K562 (cell line): ENCODE results near the gene CDKN1C. TPM values are rescaled to one million over a fixed set of nuclear protein-coding genes. Genes with fewer than 3 reads are reported as not detected.

Source experiments
- CBFA2T2 ChIP-seq: fragments of 450-650 bp; conservative IDR thresholded peaks from 2 replicates; pipeline ENCODE4 v1.6.1; 2017; ENCODE audit warnings: mild to moderate bottlenecking
- CC2D1A ChIP-seq: fragments of 450-650 bp; IDR thresholded peaks from 2 replicates; pipeline ENCODE4 v1.6.1; 2017; ENCODE audit warnings: mild to moderate bottlenecking
- FOS ChIP-seq: IDR thresholded peaks from 3 replicates; pipeline ENCODE4 v1.6.1; 2011; ENCODE audit not compliant: insufficient read length; ENCODE audit errors: extremely low read depth
- SIN3B ChIP-seq: fragments of 450-650 bp; IDR thresholded peaks from 2 replicates; pipeline ENCODE4 v1.6.1; 2017; ENCODE audit warnings: low read depth, mild to moderate bottlenecking, moderate library complexity
- SIX5 ChIP-seq, 2 experiments: IDR thresholded peaks; 2 replicates each; pipeline ENCODE4 v1.6.1; 2011; ENCODE audit warnings: low read length in 2 of 2, borderline replicate concordance in 1 of 2, low read depth in 1 of 2, mild to moderate bottlenecking in 1 of 2, moderate library complexity in 1 of 2; ENCODE audit not compliant: insufficient read depth in 1 of 2
- SMAD4 ChIP-seq: fragments of 250-450 bp; sonication (Bioruptor Pico); conservative IDR thresholded peaks from 2 replicates; pipeline ENCODE4 v1.8.0; 2021; ENCODE audit warnings: inconsistent platforms, mild to moderate bottlenecking, moderate library complexity
- ZNF263 ChIP-seq: sonication (generic); formaldehyde crosslinking; IDR thresholded peaks from 2 replicates; pipeline ENCODE4 v1.8.0; 2022; ENCODE audit warnings: mild to moderate bottlenecking, missing genetic modification reagents, borderline replicate concordance
- polyA plus RNA-seq, 8 experiments: library from polyadenylated mRNA; depleted of rRNA in 4 of 8; stranded (reverse) in 5 of 8; unstranded in 3 of 8; fragments of >200 nt; fragmentation: Nextera tagmentation in 2 of 8; fragmentation: Illumina TruSeq in 1 of 8; extraction: Ambion mirVana in 2 of 8; extraction: Trizol in 1 of 8; gene quantifications; 2 replicates each; pipeline versions ENCODE4 v1.2.1 to v1.2.3, GENCODE V29; 2011 to 2014; ENCODE audit warnings: inconsistent platforms in 1 of 8, missing spikeins in 1 of 8
- total RNA-seq, 7 experiments: library from RNA; depleted of rRNA in 6 of 7; stranded (reverse); fragments of >200 nt in 6 of 7; fragmentation: Illumina TruSeq in 2 of 7; extraction: Trizol in 2 of 7; gene quantifications; 2 replicates each; pipeline versions ENCODE4 v1.2.1 to v1.2.3, GENCODE V29; 2011 to 2021; ENCODE audit warnings: low replicate concordance in 1 of 7
- TF ChIP-seq, protein P1 (sequence below), 2 experiments: IDR thresholded peaks; 2 replicates each; pipeline ENCODE4 v1.6.1; 2012; ENCODE audit warnings: improper control_type of control experiment in 2 of 2, low read depth in 2 of 2, low read length in 2 of 2, borderline replicate concordance in 1 of 2
- TF ChIP-seq, protein P2 (sequence below): fragments of 450-650 bp; IDR thresholded peaks from 2 replicates; pipeline ENCODE4 v1.6.1; 2016; ENCODE audit warnings: low read depth
- TF ChIP-seq, protein P3 (sequence below): fragments of 450-650 bp; IDR thresholded peaks from one replicate; pipeline ENCODE4 v1.6.1; 2018; ENCODE audit warnings: mild to moderate bottlenecking, moderate library complexity; ENCODE audit not compliant: partially characterized antibody
- TF ChIP-seq, protein P4 (sequence below): fragments of 450-650 bp; formaldehyde crosslinking; IDR thresholded peaks from 2 replicates; pipeline ENCODE4 v1.4.0; 2022; ENCODE audit warnings: missing genetic modification characterization
- TF ChIP-seq, protein P5 (sequence below): sonication (generic); formaldehyde crosslinking; IDR thresholded peaks from 2 replicates; pipeline ENCODE4 v1.5.0; 2020; ENCODE audit warnings: missing genetic modification reagents

Gene CDKN1C
- total and polyA plus RNA-seq, 9 of the 15 experiments (the other 6 are each of a cell fraction or from before 2014, with no cell fraction given), result 2.8 to 21.1 (median 9.3) TPM

DNA sequence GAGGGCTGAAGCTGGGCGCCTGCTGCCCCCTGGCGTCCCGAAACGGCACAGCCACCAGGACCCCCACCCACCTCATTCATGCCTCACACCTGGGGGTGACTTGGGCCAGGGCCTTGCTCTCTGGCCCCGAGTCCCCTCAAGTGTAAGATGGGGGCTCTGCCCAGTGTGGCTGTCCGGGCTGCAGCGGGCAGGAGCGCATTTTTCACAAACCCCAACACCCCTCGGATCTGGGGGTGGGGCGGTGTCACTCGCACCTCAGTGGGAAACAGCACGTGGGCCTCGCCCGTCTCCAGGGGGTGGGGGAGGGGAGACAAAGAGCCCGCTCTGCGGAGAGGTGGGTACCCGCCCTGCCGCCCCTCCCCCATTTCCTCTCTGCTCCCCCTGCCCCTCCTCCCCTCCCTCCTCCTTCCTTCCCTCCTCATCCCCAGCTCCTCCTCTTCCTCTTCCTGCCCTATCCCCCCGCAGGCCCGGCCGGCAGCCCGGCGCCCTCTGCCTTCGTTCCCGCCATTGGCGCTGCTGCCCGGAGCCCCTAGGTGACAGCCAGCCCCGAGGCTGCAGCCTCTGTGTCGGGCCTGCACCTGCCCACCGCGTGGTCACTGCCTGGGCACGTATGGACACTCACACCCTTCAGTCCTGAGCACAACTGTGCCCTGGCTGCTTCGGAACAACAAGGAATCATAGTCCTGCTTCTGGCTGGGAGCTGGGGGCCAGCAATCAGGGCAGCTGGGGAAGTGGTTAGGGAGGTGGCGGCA, 6.8 kb upstream of the CDKN1C start (continued):
- TF ChIP-seq, protein P1, sequence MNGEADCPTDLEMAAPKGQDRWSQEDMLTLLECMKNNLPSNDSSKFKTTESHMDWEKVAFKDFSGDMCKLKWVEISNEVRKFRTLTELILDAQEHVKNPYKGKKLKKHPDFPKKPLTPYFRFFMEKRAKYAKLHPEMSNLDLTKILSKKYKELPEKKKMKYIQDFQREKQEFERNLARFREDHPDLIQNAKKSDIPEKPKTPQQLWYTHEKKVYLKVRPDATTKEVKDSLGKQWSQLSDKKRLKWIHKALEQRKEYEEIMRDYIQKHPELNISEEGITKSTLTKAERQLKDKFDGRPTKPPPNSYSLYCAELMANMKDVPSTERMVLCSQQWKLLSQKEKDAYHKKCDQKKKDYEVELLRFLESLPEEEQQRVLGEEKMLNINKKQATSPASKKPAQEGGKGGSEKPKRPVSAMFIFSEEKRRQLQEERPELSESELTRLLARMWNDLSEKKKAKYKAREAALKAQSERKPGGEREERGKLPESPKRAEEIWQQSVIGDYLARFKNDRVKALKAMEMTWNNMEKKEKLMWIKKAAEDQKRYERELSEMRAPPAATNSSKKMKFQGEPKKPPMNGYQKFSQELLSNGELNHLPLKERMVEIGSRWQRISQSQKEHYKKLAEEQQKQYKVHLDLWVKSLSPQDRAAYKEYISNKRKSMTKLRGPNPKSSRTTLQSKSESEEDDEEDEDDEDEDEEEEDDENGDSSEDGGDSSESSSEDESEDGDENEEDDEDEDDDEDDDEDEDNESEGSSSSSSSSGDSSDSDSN (IDR thresholded peaks at IDR 0.05; ENCODE audit: borderline replicate concordance in 1 of 2, low read depth in 2 of 2, low read length in 2 of 2), result no peak
- TF ChIP-seq SIN3B, result no peak; the same call in 1 of the 2 replicates
- no peak for TF ChIP-seq SIX5 (IDR thresholded peaks at IDR 0.05; ENCODE audit: borderline replicate concordance in 1 of 2, insufficient read depth in 1 of 2, low read depth in 1 of 2, low read length in 2 of 2)
- TF ChIP-seq, protein P2, sequence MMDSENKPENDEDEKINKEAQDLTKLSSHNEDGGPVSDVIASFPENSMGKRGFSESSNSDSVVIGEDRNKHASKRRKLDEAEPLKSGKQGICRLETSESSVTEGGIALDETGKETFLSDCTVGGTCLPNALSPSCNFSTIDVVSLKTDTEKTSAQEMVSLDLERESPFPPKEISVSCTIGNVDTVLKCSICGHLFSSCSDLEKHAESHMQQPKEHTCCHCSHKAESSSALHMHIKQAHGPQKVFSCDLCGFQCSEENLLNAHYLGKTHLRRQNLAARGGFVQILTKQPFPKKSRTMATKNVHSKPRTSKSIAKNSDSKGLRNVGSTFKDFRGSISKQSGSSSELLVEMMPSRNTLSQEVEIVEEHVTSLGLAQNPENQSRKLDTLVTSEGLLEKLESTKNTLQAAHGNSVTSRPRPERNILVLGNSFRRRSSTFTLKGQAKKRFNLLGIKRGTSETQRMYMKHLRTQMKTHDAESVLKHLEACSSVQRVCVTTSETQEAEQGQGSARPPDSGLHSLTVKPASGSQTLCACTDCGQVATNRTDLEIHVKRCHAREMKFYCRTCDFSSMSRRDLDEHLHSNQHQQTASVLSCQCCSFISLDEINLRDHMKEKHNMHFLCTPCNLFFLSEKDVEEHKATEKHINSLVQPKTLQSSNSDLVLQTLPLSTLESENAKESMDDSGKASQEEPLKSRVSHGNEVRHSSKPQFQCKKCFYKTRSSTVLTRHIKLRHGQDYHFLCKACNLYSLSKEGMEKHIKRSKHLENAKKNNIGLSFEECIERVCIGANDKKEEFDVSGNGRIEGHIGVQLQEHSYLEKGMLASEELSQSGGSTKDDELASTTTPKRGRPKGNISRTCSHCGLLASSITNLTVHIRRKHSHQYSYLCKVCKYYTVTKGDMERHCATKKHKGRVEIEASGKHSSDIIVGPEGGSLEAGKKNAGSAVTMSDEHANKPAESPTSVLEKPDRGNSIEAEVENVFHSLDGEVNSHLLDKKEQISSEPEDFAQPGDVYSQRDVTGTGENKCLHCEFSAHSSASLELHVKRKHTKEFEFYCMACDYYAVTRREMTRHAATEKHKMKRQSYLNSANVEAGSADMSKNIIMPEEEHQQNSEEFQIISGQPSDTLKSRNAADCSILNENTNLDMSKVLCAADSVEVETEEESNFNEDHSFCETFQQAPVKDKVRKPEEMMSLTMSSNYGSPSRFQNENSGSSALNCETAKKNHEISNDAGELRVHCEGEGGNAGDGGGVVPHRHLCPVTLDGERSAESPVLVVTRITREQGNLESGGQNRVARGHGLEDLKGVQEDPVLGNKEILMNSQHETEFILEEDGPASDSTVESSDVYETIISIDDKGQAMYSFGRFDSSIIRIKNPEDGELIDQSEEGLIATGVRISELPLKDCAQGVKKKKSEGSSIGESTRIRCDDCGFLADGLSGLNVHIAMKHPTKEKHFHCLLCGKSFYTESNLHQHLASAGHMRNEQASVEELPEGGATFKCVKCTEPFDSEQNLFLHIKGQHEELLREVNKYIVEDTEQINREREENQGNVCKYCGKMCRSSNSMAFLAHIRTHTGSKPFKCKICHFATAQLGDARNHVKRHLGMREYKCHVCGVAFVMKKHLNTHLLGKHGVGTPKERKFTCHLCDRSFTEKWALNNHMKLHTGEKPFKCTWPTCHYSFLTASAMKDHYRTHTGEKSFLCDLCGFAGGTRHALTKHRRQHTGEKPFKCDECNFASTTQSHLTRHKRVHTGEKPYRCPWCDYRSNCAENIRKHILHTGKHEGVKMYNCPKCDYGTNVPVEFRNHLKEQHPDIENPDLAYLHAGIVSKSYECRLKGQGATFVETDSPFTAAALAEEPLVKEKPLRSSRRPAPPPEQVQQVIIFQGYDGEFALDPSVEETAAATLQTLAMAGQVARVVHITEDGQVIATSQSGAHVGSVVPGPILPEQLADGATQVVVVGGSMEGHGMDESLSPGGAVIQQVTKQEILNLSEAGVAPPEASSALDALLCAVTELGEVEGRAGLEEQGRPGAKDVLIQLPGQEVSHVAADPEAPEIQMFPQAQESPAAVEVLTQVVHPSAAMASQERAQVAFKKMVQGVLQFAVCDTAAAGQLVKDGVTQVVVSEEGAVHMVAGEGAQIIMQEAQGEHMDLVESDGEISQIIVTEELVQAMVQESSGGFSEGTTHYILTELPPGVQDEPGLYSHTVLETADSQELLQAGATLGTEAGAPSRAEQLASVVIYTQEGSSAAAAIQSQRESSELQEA, result no peak
- no peak for TF ChIP-seq FOS
- no peak for TF ChIP-seq SMAD4 (CRISPR knock-in tag)
- TF ChIP-seq ZNF263 (CRISPR knock-in tag), result peak; percentile 97
- TF ChIP-seq, protein P3, sequence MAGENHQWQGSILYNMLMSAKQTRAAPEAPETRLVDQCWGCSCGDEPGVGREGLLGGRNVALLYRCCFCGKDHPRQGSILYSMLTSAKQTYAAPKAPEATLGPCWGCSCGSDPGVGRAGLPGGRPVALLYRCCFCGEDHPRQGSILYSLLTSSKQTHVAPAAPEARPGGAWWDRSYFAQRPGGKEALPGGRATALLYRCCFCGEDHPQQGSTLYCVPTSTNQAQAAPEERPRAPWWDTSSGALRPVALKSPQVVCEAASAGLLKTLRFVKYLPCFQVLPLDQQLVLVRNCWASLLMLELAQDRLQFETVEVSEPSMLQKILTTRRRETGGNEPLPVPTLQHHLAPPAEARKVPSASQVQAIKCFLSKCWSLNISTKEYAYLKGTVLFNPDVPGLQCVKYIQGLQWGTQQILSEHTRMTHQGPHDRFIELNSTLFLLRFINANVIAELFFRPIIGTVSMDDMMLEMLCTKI, result no peak
- TF ChIP-seq, protein P4, sequence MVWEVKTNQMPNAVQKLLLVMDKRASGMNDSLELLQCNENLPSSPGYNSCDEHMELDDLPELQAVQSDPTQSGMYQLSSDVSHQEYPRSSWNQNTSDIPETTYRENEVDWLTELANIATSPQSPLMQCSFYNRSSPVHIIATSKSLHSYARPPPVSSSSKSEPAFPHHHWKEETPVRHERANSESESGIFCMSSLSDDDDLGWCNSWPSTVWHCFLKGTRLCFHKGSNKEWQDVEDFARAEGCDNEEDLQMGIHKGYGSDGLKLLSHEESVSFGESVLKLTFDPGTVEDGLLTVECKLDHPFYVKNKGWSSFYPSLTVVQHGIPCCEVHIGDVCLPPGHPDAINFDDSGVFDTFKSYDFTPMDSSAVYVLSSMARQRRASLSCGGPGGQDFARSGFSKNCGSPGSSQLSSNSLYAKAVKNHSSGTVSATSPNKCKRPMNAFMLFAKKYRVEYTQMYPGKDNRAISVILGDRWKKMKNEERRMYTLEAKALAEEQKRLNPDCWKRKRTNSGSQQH (CRISPR knock-in tag), result no peak
- no peak for TF ChIP-seq CBFA2T2
- TF ChIP-seq, protein P5, sequence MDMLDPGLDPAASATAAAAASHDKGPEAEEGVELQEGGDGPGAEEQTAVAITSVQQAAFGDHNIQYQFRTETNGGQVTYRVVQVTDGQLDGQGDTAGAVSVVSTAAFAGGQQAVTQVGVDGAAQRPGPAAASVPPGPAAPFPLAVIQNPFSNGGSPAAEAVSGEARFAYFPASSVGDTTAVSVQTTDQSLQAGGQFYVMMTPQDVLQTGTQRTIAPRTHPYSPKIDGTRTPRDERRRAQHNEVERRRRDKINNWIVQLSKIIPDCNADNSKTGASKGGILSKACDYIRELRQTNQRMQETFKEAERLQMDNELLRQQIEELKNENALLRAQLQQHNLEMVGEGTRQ (CRISPR knock-in tag), result no peak
- TF ChIP-seq CC2D1A, result peak; percentile 84
